Right kidney (tissue), 1 donor: ENCODE results near the gene CTDSPL2.
"Not testable (repeated sequence)": the region's sequence is repeated elsewhere in the genome, so short reads cannot be mapped to it uniquely, and the experiment has no call there.

Experiments
- DNase-seq: peaks from one replicate; pipeline ENCODE4 v3.0.0-alpha.2; 2016

Gene CTDSPL2

GRCh38 chr15:44537735-44538240 lies 110.4 kb downstream of the CTDSPL2 start:
- DNase-seq, result no peak

- no peak for DNase-seq
Observed at GRCh38 chr15:44541282-44541958, 114.0 kb downstream of the CTDSPL2 start.

GRCh38 chr15:44542596-44542995 lies 115.2 kb downstream of the CTDSPL2 start:
- DNase-seq, result no peak

- DNase-seq, result not testable (repeated sequence)
Observed at GRCh38 chr15:44544745-44545144, 117.3 kb downstream of the CTDSPL2 start.

GRCh38 chr15:44545913-44546802 lies 118.7 kb downstream of the CTDSPL2 start:
- no peak for DNase-seq

- DNase-seq, result not testable (repeated sequence)
Observed at GRCh38 chr15:44549152-44549551, 121.7 kb downstream of the CTDSPL2 start.

GRCh38 chr15:44550256-44550655 lies 122.8 kb downstream of the CTDSPL2 start:
- no peak for DNase-seq

- DNase-seq, result no peak
Observed at GRCh38 chr15:44550734-44551133, 123.3 kb downstream of the CTDSPL2 start.

GRCh38 chr15:44554934-44555723 lies 127.7 kb downstream of the CTDSPL2 start:
- no peak for DNase-seq

GRCh38 chr15:44560926-44561325 lies 133.5 kb downstream of the CTDSPL2 start:
- not testable (repeated sequence) for DNase-seq

GRCh38 chr15:44565387-44566154 lies 138.1 kb downstream of the CTDSPL2 start:
- no peak for DNase-seq

- DNase-seq, result no peak
Observed at GRCh38 chr15:44566155-44566540, 138.7 kb downstream of the CTDSPL2 start.

- no peak for DNase-seq
Observed at GRCh38 chr15:44568338-44568737, 140.9 kb downstream of the CTDSPL2 start.

GRCh38 chr15:44569316-44569715 lies 141.9 kb downstream of the CTDSPL2 start:
- no peak for DNase-seq

- no peak for DNase-seq
Observed at GRCh38 chr15:44570361-44570760, 142.9 kb downstream of the CTDSPL2 start.

GRCh38 chr15:44573386-44573785 lies 146.0 kb downstream of the CTDSPL2 start:
- no peak for DNase-seq

GRCh38 chr15:44574734-44575133 lies 147.3 kb downstream of the CTDSPL2 start:
- DNase-seq, result no peak
